ENCODE data around the gene SHISA8. TPM values are rescaled to one million over a fixed set of nuclear protein-coding genes. Genes with fewer than 3 reads are reported as not detected.

The SHISA8 gene
- total and polyA plus RNA-seq, 3 experiments from 2014 or later, result 1.3 to 1.4 TPM; not detected in 1

DNA sequence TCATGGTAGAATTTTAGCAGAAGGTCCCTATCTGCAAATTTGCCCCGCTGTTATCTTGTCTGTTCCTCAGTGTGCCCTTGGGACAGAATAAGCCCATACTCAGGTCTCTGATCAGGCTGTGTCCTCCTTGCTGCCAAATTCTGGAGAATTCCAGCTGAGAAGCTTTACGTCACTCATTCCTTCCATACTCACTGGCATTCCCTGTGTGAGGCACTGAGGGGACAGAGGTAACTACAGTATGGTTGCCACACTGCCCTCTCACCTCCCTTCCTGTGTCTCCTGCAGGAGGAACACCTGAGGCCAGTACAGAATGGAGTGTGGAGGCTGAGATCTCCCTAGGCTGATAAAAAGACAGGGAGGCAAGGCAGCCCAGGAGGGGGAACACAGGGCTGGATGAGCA, 31.5 kb downstream of the SHISA8 start:
- peak overlapping the region in 5 of 8 donors; percentile 23 to 81 (median 69) for H3K27ac Mint-ChIP-seq
- no peak overlapping the region for H3K4me3 ChIP-seq (ENCODE audit: low read length)
- H3K36me3 ChIP-seq (ENCODE audit: insufficient read depth, low read length), result peaks cover 71% of the 10 kb centered on the region
- H3K36me3 Mint-ChIP-seq, result peaks cover 26 to 98% (median 29%) of the 10 kb centered on the region in 3 donors
- no peaks in the 10 kb centered on the region for H3K9me3 ChIP-seq (ENCODE audit: low read length)
- DNase-seq, result no peak
- POLR2A ChIA-PET, result no interaction called here
- CTCF ChIA-PET, result interaction anchor here (0.6 kb wide), 1 partner anchor 43 kb away, joined by 3 read pairs; the partner anchor contains the start of gene TNFRSF13C
- no peak overlapping the region for H3K27ac ChIP-seq (ENCODE audit: low read depth, low read length)
- no peaks in the 10 kb centered on the region for H3K27me3 ChIP-seq (ENCODE audit: insufficient read depth, low read length, poor library complexity, severe bottlenecking)
- H3K4me1 Mint-ChIP-seq, result no peaks in the 10 kb centered on the region
- no peaks in the 10 kb centered on the region for H3K9me3 Mint-ChIP-seq
- H3K4me3 Mint-ChIP-seq, result no peak overlapping the region
- H3K4me1 ChIP-seq (ENCODE audit: insufficient read depth, low read length), result no peaks in the 10 kb centered on the region
- no peaks in the 10 kb centered on the region for H3K27me3 Mint-ChIP-seq

DNA sequence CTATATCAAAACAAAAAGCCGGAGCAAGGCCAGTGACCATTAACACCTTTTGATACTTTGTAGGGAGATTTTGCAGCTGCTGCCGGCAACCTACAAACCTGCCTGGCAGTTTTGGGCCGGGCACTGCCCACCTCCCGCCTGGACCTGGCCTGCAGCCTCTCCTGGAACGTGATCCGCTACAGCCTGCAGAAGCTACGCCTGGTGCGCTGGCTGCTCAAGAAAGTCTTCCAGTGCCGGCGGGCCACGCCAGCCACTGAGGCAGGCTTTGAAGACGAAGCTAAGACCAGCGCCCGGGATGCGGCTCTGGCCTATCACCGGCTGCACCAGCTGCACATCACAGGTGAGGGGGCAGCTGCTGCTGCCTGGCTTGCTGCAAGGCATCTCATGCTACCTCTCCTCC, 34.2 kb downstream of the SHISA8 start:
- Histone ChIP-seq H3K27ac (ENCODE audit: low read depth, low read length) (no peak overlapping the region), H3K27me3 (ENCODE audit: insufficient read depth, low read length, poor library complexity, severe bottlenecking) (no peaks in the 10 kb centered on the region), H3K9me3 (ENCODE audit: low read length) (no peaks in the 10 kb centered on the region), H3K4me1 (ENCODE audit: insufficient read depth, low read length) (no peaks in the 10 kb centered on the region), H3K4me3 (ENCODE audit: low read length) (no peak overlapping the region), H3K36me3 (ENCODE audit: insufficient read depth, low read length) (peaks cover 57% of the 10 kb centered on the region)
- POLR2A ChIA-PET, result no interaction called here
- H3K4me3 Mint-ChIP-seq, result no peak overlapping the region
- H3K4me1 Mint-ChIP-seq, result no peaks in the 10 kb centered on the region
- no peaks in the 10 kb centered on the region for H3K9me3 Mint-ChIP-seq
- no peaks in the 10 kb centered on the region for H3K27me3 Mint-ChIP-seq
- DNase-seq, result no peak
- CTCF ChIA-PET, result interaction anchor here (1.1 to 1.6 kb wide), 3 partner anchors 8 to 184 kb away, joined by 3 to 4 read pairs (median 3); partner anchors contain the start of gene TNFRSF13C
- H3K27ac Mint-ChIP-seq, result no peak overlapping the region
- peaks cover 15 to 97% (median 22%) of the 10 kb centered on the region in 3 donors for H3K36me3 Mint-ChIP-seq

DNA sequence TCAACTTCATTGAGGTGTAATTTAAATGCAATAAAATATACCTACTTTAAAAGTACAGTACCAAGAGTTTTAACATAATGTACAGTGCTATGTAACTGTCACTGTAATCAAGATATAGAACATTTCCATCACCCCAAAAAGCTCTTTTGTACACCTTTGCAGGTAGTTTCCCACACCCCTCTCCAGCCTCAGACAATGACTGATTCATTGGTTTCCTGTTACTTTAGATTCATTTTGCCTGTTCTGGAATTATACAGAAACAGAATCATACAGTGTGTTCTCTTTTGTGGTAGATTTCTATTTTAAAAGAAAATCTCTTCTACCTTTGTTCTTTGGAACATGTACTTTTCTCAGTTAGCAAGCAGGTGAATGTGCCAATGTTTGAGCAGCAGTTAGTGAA, 38.2 kb downstream of the SHISA8 start:
- DNase-seq, result no peak
- Histone ChIP-seq H3K4me1 (ENCODE audit: insufficient read depth, low read length) (no peaks in the 10 kb centered on the region), H3K9me3 (ENCODE audit: low read length) (no peaks in the 10 kb centered on the region), H3K27ac (ENCODE audit: low read depth, low read length) (no peak overlapping the region), H3K4me3 (ENCODE audit: low read length) (no peak overlapping the region), H3K36me3 (ENCODE audit: insufficient read depth, low read length) (peaks cover 42% of the 10 kb centered on the region), H3K27me3 (ENCODE audit: insufficient read depth, low read length, poor library complexity, severe bottlenecking) (no peaks in the 10 kb centered on the region)
- H3K4me3 Mint-ChIP-seq, result no peak overlapping the region
- H3K9me3 Mint-ChIP-seq, result no peaks in the 10 kb centered on the region
- peaks cover 8 to 17% (median 16%) of the 10 kb centered on the region in 3 donors for H3K4me1 Mint-ChIP-seq
- H3K27ac Mint-ChIP-seq, result peak overlapping the region in 1 of 8 donors; percentile 22
- peaks cover 18 to 87% (median 22%) of the 10 kb centered on the region in 3 donors for H3K36me3 Mint-ChIP-seq
- no peaks in the 10 kb centered on the region for H3K27me3 Mint-ChIP-seq
- CTCF ChIA-PET, result interaction anchor here (1.3 to 1.6 kb wide), 2 partner anchors 14 to 64 kb away, joined by 3 to 4 read pairs; no protein-coding TSS in a partner anchor
- POLR2A ChIA-PET, result no interaction called here

DNA sequence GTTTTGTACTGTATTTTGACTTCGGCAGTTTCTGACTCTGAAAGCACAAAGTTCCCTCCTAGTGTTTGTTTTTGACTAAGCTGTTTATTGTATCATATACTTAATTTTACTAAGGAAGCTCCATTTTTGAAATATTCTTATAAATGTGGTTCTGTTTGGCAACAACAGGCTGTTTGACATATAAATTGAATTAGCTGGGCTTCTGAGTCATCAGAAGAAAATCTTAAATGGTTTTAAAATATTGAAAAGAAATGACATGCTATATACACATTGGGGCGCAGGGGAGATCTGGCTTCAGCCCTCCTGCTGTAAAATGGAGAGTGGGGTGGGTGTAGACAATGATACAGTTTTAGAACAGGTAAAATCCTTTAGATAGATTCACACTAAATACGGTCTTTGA, 38.6 kb downstream of the SHISA8 start:
- ChIA-PET POLR2A (no interaction called here), CTCF (interaction anchor here (1.3 to 1.6 kb wide), 2 partner anchors 14 to 64 kb away, joined by 3 to 4 read pairs; no protein-coding TSS in a partner anchor)
- Histone ChIP-seq H3K4me3 (ENCODE audit: low read length) (no peak overlapping the region), H3K27ac (ENCODE audit: low read depth, low read length) (no peak overlapping the region), H3K9me3 (ENCODE audit: low read length) (no peaks in the 10 kb centered on the region), H3K36me3 (ENCODE audit: insufficient read depth, low read length) (peaks cover 40% of the 10 kb centered on the region), H3K27me3 (ENCODE audit: insufficient read depth, low read length, poor library complexity, severe bottlenecking) (no peaks in the 10 kb centered on the region), H3K4me1 (ENCODE audit: insufficient read depth, low read length) (no peaks in the 10 kb centered on the region)
- H3K4me1 Mint-ChIP-seq, result peaks cover 8 to 17% (median 16%) of the 10 kb centered on the region in 3 donors
- peaks cover 16 to 85% (median 20%) of the 10 kb centered on the region in 3 donors for H3K36me3 Mint-ChIP-seq
- H3K27ac Mint-ChIP-seq, result peak overlapping the region in 2 of 8 donors; percentile 22 to 35
- no peaks in the 10 kb centered on the region for H3K27me3 Mint-ChIP-seq
- no peaks in the 10 kb centered on the region for H3K9me3 Mint-ChIP-seq
- H3K4me3 Mint-ChIP-seq, result no peak overlapping the region
- DNase-seq, result no peak

DNA sequence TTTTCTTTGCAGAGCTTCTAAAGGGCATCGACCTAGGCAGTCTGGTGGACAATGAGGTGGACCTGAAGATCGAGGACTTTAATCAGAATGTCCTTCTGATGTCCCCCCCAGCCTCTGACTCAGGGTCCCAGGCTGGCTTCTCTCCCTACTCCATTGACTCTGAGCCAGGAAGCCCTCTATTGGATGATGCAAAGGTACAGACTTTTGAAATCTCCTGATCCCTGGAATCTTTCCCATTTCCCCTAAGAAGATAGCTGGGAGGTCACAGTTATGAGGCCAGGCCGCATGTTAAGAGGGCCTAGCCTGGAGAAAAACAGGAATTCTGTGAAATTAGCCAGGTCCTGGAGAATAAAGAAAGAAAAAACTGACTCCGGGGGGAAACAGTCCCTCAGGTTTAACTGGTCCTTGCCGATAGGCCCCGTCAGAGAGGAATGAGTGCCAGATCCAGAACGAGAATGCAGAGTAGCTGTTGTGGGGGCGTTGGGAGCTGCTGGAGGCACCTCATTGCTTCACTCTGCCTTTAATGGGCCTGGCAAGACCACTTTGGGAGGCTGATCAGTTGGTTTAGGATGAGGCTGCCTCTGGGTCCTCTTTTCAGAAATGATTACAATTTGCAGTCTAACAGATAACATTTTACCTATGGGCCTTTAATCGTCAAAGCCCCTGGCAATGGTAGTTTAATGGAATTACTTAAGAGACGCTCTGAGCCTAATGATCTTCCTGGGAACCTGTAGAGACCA, 39.2 kb downstream of the SHISA8 start:
- Mint-ChIP-seq H3K36me3 (peaks cover 13 to 85% (median 22%) of the 10 kb centered on the region in 3 donors), H3K4me1 (peaks cover 8 to 17% (median 16%) of the 10 kb centered on the region in 3 donors), H3K27me3 (no peaks in the 10 kb centered on the region), H3K27ac (peak overlapping the region in 2 of 8 donors; percentile 35 to 43), H3K9me3 (no peaks in the 10 kb centered on the region), H3K4me3 (no peak overlapping the region)
- POLR2A ChIA-PET, result no interaction called here
- H3K4me3 ChIP-seq (ENCODE audit: low read length), result no peak overlapping the region
- no peak overlapping the region for H3K27ac ChIP-seq (ENCODE audit: low read depth, low read length)
- H3K27me3 ChIP-seq (ENCODE audit: insufficient read depth, low read length, poor library complexity, severe bottlenecking), result no peaks in the 10 kb centered on the region
- CTCF ChIA-PET, result interaction anchor here (1.3 to 1.6 kb wide), 4 partner anchors 13 to 179 kb away, joined by 3 to 4 read pairs (median 4); no protein-coding TSS in a partner anchor
- H3K36me3 ChIP-seq (ENCODE audit: insufficient read depth, low read length), result peaks cover 40% of the 10 kb centered on the region
- H3K4me1 ChIP-seq (ENCODE audit: insufficient read depth, low read length), result no peaks in the 10 kb centered on the region
- no peak for DNase-seq
- no peaks in the 10 kb centered on the region for H3K9me3 ChIP-seq (ENCODE audit: low read length)

DNA sequence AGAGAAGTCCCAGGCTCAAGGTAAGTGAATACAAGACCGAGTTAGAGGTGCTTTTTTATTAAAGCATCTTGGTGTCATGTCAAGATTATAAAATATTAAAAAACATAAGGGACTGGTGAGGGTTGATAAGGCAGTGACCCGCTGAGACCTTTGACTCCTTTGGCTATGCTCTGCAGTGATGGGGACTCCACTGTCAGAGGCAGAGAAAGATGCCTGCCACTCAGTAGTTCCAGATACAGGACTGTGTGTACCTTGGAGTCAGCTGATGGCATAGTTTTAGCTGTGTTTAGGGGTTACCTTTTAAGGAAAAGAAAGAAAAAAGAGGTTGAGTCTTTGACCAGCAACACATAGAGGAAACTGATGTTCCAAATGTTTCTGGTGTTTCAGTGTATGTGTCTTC, 40.8 kb downstream of the SHISA8 start:
- no peak for DNase-seq
- Histone ChIP-seq H3K9me3 (ENCODE audit: low read length) (no peaks in the 10 kb centered on the region), H3K27me3 (ENCODE audit: insufficient read depth, low read length, poor library complexity, severe bottlenecking) (no peaks in the 10 kb centered on the region), H3K4me1 (ENCODE audit: insufficient read depth, low read length) (no peaks in the 10 kb centered on the region), H3K4me3 (ENCODE audit: low read length) (no peak overlapping the region), H3K27ac (ENCODE audit: low read depth, low read length) (no peak overlapping the region), H3K36me3 (ENCODE audit: insufficient read depth, low read length) (peaks cover 34% of the 10 kb centered on the region)
- POLR2A ChIA-PET, result no interaction called here
- peaks cover 13 to 78% (median 19%) of the 10 kb centered on the region in 3 donors for H3K36me3 Mint-ChIP-seq
- no peaks in the 10 kb centered on the region for H3K27me3 Mint-ChIP-seq
- no peak overlapping the region for H3K4me3 Mint-ChIP-seq
- CTCF ChIA-PET, result interaction anchor here (1.5 kb wide), 2 partner anchors 17 to 178 kb away, joined by 3 to 4 read pairs; no protein-coding TSS in a partner anchor
- H3K9me3 Mint-ChIP-seq, result no peaks in the 10 kb centered on the region
- peak overlapping the region in 4 of 8 donors; percentile 82 to 90 (median 90) for H3K27ac Mint-ChIP-seq
- peaks cover 8 to 17% (median 16%) of the 10 kb centered on the region in 3 donors for H3K4me1 Mint-ChIP-seq

DNA sequence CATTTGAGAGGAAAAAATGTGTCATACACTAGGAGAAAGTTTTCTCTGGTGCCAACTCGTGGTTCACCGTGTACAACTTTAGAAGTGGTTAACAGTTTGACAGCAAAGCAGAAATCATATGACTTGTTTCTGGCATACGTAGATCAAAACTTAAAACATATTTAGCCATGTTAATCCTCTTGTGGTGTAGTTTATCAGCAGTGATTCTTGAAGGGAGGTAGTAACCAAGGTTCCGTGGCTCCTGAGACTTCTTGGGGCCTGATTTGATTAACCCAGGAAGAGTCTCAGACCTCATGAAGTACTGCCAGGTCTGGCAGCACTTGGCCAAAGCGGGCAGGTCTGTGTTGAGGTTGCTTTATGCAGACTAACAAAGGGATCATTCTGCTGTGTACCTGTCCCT, 41.5 kb downstream of the SHISA8 start:
- Histone ChIP-seq H3K27ac (ENCODE audit: low read depth, low read length) (no peak overlapping the region), H3K4me3 (ENCODE audit: low read length) (no peak overlapping the region), H3K27me3 (ENCODE audit: insufficient read depth, low read length, poor library complexity, severe bottlenecking) (no peaks in the 10 kb centered on the region), H3K4me1 (ENCODE audit: insufficient read depth, low read length) (no peaks in the 10 kb centered on the region), H3K36me3 (ENCODE audit: insufficient read depth, low read length) (peaks cover 39% of the 10 kb centered on the region), H3K9me3 (ENCODE audit: low read length) (no peaks in the 10 kb centered on the region)
- no peaks in the 10 kb centered on the region for H3K27me3 Mint-ChIP-seq
- H3K9me3 Mint-ChIP-seq, result no peaks in the 10 kb centered on the region
- peak in 3 of 5 donors; percentile 64 to 74 (median 64) for DNase-seq
- H3K36me3 Mint-ChIP-seq, result peaks cover 13 to 77% (median 14%) of the 10 kb centered on the region in 3 donors
- H3K4me3 Mint-ChIP-seq, result peak overlapping the region in 2 of 7 donors; percentile 8 to 27
- H3K27ac Mint-ChIP-seq, result peak overlapping the region; percentile 25 to 90 (median 82)
- POLR2A ChIA-PET, result interaction anchor here (1.2 kb wide), 1 partner anchor 40 kb away, joined by 5 read pairs; the partner anchor contains the start of gene SREBF2
- CTCF ChIA-PET, result no interaction called here
- peaks cover 8 to 17% (median 16%) of the 10 kb centered on the region in 3 donors for H3K4me1 Mint-ChIP-seq

DNA sequence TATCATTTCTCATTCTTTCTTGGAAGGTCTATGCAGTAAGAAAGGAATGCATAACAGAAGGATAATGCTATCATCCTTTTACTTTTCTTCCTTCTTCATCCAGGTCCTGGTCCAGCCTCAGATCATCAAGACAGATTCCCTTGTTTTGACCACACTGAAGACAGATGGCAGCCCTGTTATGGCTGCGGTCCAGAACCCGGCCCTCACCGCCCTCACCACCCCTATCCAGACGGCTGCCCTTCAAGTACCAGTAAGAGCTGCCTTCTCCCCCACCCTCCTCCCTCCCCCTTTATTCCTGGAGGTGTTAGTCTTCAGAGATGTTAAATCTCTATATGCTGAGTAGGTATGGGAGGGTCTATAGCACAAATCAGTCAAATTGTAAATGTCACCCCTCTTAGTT, 44.1 kb downstream of the SHISA8 start:
- H3K4me3 Mint-ChIP-seq, result no peak overlapping the region
- no peaks in the 10 kb centered on the region for H3K27me3 Mint-ChIP-seq
- no peak for DNase-seq
- H3K9me3 ChIP-seq (ENCODE audit: low read length), result no peaks in the 10 kb centered on the region
- no peaks in the 10 kb centered on the region for H3K27me3 ChIP-seq (ENCODE audit: insufficient read depth, low read length, poor library complexity, severe bottlenecking)
- CTCF ChIA-PET, result interaction anchor here (1.6 to 2.3 kb wide), 2 partner anchors 14 to 70 kb away, joined by 5 to 8 read pairs; no protein-coding TSS in a partner anchor
- no peak overlapping the region for H3K4me3 ChIP-seq (ENCODE audit: low read length)
- H3K36me3 ChIP-seq (ENCODE audit: insufficient read depth, low read length), result peaks cover 37% of the 10 kb centered on the region
- H3K9me3 Mint-ChIP-seq, result no peaks in the 10 kb centered on the region
- no peaks in the 10 kb centered on the region for H3K4me1 ChIP-seq (ENCODE audit: insufficient read depth, low read length)
- H3K4me1 Mint-ChIP-seq, result peaks cover 8 to 17% (median 16%) of the 10 kb centered on the region in 3 donors
- no peak overlapping the region for H3K27ac ChIP-seq (ENCODE audit: low read depth, low read length)
- POLR2A ChIA-PET, result no interaction called here
- H3K27ac Mint-ChIP-seq, result peak overlapping the region in 1 of 8 donors; percentile 22
- peaks cover 9 to 75% (median 13%) of the 10 kb centered on the region in 3 donors for H3K36me3 Mint-ChIP-seq
